ENCODE measurements around the gene SLC66A2. TPM values are rescaled to one million over a fixed set of nuclear protein-coding genes. Genes with fewer than 3 reads are reported as not detected.

The SLC66A2 gene
- total and polyA plus RNA-seq, 2 of the 13 experiments (the other 11 are each of a cell fraction or from before 2014, with no cell fraction given): 33.5 to 41.9 TPM

DNA sequence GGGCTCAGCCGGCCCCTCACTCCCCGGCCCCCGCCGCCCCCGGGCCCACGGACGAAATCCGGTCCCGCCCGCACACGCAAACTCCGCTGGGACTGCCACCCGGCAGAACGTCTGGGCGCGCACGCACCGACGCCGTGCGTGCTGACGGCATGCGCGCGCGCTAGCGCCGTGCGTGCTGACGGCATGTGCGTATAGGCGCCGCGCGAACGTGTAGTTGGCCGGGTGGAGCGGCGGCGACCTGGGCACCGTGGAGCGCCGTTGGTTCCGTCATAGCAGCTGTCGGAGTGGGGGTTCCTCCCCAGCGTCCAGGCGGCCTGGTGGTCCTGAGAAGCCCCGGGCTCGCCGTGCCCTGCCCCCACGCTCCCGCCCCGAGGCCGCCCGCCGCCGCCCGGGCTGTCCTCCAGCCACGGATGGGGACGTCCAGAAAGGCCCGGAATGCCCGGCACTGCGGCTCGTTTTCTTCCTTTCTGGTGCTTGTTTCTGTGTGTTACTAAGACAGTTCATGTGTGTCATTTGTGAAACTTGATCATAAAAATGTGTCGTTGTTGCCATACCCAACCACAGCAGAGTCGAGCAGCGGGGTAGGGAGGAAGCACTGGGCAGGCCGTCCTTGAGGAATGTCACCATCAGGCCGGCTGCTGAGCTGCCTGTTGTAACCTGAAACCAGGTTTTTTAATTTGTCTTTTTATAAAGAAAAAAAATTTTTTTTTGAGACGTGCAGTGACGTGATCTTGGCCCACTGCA, 37.2 kb upstream of the SLC66A2 start, which contains the start of gene TXNL4A (continued):
- TF ChIP-seq, protein P1, sequence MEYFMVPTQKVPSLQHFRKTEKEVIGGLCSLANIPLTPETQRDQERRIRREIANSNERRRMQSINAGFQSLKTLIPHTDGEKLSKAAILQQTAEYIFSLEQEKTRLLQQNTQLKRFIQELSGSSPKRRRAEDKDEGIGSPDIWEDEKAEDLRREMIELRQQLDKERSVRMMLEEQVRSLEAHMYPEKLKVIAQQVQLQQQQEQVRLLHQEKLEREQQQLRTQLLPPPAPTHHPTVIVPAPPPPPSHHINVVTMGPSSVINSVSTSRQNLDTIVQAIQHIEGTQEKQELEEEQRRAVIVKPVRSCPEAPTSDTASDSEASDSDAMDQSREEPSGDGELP (IDR thresholded peaks at IDR 0.05; ENCODE audit: borderline replicate concordance, low read depth): peak; percentile 34; the same call in 1 of the 2 replicates
- TF ChIP-seq GTF2F1 (IDR thresholded peaks at IDR 0.05; ENCODE audit: low read length) (no peak), ZNF780A (CRISPR knock-in tag; IDR thresholded peaks at IDR 0.05) (no peak), JDP2 (CRISPR knock-in tag; IDR thresholded peaks at IDR 0.05; ENCODE audit: borderline replicate concordance) (no peak), ZFP36L2 (CRISPR knock-in tag; IDR thresholded peaks at IDR 0.05) (no peak), MXD4 (CRISPR knock-in tag; IDR thresholded peaks at IDR 0.05) (no peak), ARHGAP35 (CRISPR knock-in tag; IDR thresholded peaks at IDR 0.05; ENCODE audit: borderline replicate concordance) (no peak), ZNF468 (CRISPR knock-in tag; IDR thresholded peaks at IDR 0.05) (no peak), ATF7-NPFF (CRISPR knock-in tag; IDR thresholded peaks at IDR 0.05; ENCODE audit: low read depth) (peak; percentile 73), ZNF138 (CRISPR knock-in tag; IDR thresholded peaks at IDR 0.05; ENCODE audit: low read depth) (0 out of 2 replicates have a peak, but pooled peaks have one; percentile 38), ZNF484 (CRISPR knock-in tag; IDR thresholded peaks at IDR 0.05; ENCODE audit: borderline replicate concordance, low read depth) (no peak), ZNF460 (CRISPR knock-in tag; IDR thresholded peaks at IDR 0.05; ENCODE audit: borderline replicate concordance) (no peak), ZNF451 (CRISPR knock-in tag; IDR thresholded peaks at IDR 0.05) (no peak), SOX5 (CRISPR knock-in tag; IDR thresholded peaks at IDR 0.05; ENCODE audit: borderline replicate concordance) (peak; percentile 18; the same call in 1 of the 2 replicates)
- TF ChIP-seq, protein P2, sequence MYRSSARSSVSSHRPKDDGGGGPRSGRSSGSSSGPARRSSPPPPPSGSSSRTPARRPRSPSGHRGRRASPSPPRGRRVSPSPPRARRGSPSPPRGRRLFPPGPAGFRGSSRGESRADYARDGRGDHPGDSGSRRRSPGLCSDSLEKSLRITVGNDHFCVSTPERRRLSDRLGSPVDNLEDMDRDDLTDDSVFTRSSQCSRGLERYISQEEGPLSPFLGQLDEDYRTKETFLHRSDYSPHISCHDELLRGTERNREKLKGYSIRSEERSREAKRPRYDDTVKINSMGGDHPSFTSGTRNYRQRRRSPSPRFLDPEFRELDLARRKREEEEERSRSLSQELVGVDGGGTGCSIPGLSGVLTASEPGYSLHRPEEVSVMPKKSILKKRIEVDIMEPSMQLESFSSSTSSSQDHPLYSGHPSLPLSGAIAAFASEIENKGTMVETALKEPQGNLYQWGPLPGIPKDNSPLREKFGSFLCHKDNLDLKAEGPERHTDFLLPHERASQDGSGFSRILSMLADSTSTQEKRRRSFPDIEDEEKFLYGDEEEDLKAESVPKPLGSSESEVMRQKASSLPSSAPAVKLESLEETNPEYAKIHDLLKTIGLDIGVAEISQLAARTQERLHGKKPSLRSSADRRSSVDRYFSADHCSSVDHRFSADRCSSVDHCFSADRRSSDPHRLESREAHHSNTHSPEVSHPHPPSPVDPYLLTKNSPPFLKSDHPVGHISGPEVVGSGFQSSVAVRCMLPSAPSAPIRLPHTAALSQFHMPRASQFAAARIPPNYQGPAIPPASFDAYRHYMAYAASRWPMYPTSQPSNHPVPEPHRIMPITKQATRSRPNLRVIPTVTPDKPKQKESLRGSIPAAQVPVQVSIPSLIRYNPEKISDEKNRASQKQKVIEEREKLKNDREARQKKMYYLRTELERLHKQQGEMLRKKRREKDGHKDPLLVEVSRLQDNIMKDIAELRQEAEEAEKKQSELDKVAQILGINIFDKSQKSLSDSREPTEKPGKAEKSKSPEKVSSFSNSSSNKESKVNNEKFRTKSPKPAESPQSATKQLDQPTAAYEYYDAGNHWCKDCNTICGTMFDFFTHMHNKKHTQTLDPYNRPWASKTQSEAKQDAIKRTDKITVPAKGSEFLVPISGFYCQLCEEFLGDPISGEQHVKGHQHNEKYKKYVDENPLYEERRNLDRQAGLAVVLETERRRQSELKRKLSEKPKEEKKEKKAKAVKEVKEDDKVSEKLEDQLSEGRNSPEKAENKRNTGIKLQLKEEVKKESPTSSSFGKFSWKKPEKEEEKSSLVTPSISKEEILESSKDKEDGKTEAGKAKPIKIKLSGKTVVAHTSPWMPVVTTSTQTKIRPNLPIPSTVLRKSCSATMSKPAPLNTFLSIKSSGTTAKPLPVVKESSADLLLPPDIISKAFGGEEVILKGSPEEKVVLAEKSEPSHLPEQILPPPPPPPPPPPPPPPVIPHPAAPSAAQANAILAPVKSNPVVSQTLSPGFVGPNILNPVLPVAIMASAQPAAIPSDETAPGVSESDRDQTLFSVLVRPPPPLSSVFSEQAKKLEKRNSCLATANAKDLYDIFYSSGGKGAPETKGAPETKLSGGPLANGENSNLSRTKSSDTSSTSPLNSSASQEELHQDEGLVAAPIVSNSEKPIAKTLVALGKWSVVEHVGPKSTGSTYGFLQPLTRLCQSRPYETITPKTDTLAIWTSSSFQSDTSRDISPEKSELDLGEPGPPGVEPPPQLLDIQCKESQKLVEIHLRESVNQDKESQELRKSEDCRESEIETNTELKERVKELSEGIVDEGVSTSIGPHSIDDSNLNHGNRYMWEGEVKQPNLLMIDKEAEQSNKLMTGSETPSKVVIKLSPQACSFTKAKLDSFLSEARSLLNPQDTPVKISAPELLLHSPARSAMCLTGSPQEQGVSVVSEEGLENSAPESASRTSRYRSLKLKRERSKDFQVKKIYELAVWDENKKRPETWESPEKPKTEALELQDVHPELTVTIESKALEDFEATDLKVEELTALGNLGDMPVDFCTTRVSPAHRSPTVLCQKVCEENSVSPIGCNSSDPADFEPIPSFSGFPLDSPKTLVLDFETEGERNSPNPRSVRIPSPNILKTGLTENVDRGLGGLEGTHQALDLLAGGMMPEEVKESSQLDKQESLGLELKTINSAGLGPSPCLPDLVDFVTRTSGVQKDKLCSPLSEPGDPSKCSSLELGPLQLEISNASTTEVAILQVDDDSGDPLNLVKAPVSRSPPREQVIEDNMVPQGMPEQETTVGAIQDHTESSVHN (CRISPR knock-in tag; IDR thresholded peaks at IDR 0.05): no peak
- TF ChIP-seq, protein P3, sequence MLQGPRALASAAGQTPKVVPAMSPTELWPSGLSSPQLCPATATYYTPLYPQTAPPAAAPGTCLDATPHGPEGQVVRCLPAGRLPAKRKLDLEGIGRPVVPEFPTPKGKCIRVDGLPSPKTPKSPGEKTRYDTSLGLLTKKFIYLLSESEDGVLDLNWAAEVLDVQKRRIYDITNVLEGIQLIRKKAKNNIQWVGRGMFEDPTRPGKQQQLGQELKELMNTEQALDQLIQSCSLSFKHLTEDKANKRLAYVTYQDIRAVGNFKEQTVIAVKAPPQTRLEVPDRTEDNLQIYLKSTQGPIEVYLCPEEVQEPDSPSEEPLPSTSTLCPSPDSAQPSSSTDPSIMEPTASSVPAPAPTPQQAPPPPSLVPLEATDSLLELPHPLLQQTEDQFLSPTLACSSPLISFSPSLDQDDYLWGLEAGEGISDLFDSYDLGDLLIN (CRISPR knock-in tag; IDR thresholded peaks at IDR 0.05; ENCODE audit: borderline replicate concordance): peak; percentile 92; the same call in 1 of the 2 replicates
- TF ChIP-seq, protein P4, sequence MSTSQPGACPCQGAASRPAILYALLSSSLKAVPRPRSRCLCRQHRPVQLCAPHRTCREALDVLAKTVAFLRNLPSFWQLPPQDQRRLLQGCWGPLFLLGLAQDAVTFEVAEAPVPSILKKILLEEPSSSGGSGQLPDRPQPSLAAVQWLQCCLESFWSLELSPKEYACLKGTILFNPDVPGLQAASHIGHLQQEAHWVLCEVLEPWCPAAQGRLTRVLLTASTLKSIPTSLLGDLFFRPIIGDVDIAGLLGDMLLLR (CRISPR knock-in tag; IDR thresholded peaks at IDR 0.05): peak; percentile 43; the same call in 1 of the 2 replicates
